H9 (cell line): ENCODE data around the gene GIMAP4. TPM values are rescaled to one million over a fixed set of nuclear protein-coding genes. Genes with fewer than 3 reads are reported as not detected.

Experiments used
- DNase-seq: peaks from one replicate; pipeline ENCODE4 v3.0.0-alpha.2; 2017
- H2AFZ ChIP-seq: one replicate; pipeline ENCODE4 v1.6.1; 2013; ENCODE audit warnings: mild to moderate bottlenecking, low read length, control low read depth, moderate library complexity
- H2AK5ac ChIP-seq: 2 replicates; pipeline ENCODE4 v1.6.1; 2013; ENCODE audit warnings: low read length, control low read depth, mixed read lengths; ENCODE audit not compliant: insufficient read length
- H2BK120ac ChIP-seq: one replicate; pipeline ENCODE4 v1.6.1; 2013; ENCODE audit warnings: low read depth, mild to moderate bottlenecking, low read length, control low read depth, inconsistent platforms; ENCODE audit not compliant: poor library complexity, severe bottlenecking
- H2BK12ac ChIP-seq: 2 replicates; pipeline ENCODE4 v1.6.1; 2013; ENCODE audit warnings: low read length, control low read depth, mixed read lengths, low read depth; ENCODE audit not compliant: insufficient read length
- H2BK15ac ChIP-seq: 2 replicates; pipeline ENCODE4 v1.6.1; 2013; ENCODE audit warnings: low read depth, low read length, control low read depth
- H2BK20ac ChIP-seq: one replicate; pipeline ENCODE4 v1.6.1; 2013; ENCODE audit warnings: low read depth, mild to moderate bottlenecking, low read length, control low read depth, inconsistent platforms; ENCODE audit not compliant: poor library complexity, severe bottlenecking
- H2BK5ac ChIP-seq: 2 replicates; pipeline ENCODE4 v1.6.1; 2013; ENCODE audit warnings: low read length, control low read depth, mixed read lengths; ENCODE audit not compliant: insufficient read length
- H3K14ac ChIP-seq: 2 replicates; pipeline ENCODE4 v1.6.1; 2013; ENCODE audit warnings: low read length, control low read depth; ENCODE audit not compliant: insufficient read depth
- H3K18ac ChIP-seq: 2 replicates; pipeline ENCODE4 v1.6.1; 2013; ENCODE audit warnings: low read depth, mild to moderate bottlenecking, mixed read lengths, low read length, control low read depth; ENCODE audit not compliant: insufficient read length
- H3K23ac ChIP-seq: 2 replicates; pipeline ENCODE4 v1.6.1; 2013; ENCODE audit warnings: low read length, control low read depth, mixed read lengths, low read depth; ENCODE audit not compliant: insufficient read length
- H3K23me2 ChIP-seq: 2 replicates; pipeline ENCODE4 v1.6.1; 2013; ENCODE audit warnings: low read depth, mild to moderate bottlenecking, mixed read lengths, low read length, control low read depth; ENCODE audit not compliant: insufficient read length, poor library complexity, severe bottlenecking
- H3K27ac ChIP-seq: 2 replicates; pipeline ENCODE4 v1.5.1; 2013; ENCODE audit warnings: low read length, control low read depth, mixed read lengths, low read depth; ENCODE audit not compliant: insufficient read length
- H3K27me3 ChIP-seq: 2 replicates; pipeline ENCODE4 v1.6.1; 2013; ENCODE audit warnings: low read length, control low read depth, inconsistent platforms; ENCODE audit not compliant: insufficient read depth
- H3K4ac ChIP-seq: 2 replicates; pipeline ENCODE4 v1.6.1; 2013; ENCODE audit warnings: low read depth, mild to moderate bottlenecking, control low read depth, inconsistent platforms, low read length, moderate library complexity
- H3K4me1 ChIP-seq: 2 replicates; pipeline ENCODE4 v1.6.1; 2013; ENCODE audit warnings: low read length, control low read depth, inconsistent platforms; ENCODE audit not compliant: insufficient read depth
- H3K4me2 ChIP-seq: 2 replicates; pipeline ENCODE4 v1.6.1; 2013; ENCODE audit warnings: low read length, control low read depth, mixed read lengths; ENCODE audit not compliant: insufficient read length, insufficient read depth
- H3K56ac ChIP-seq: 2 replicates; pipeline ENCODE4 v1.6.1; 2013; ENCODE audit warnings: low read depth, mild to moderate bottlenecking, mixed read lengths, low read length, control low read depth; ENCODE audit not compliant: insufficient read length
- H3K79me1 ChIP-seq: 2 replicates; pipeline ENCODE4 v1.6.1; 2013; ENCODE audit warnings: low read depth, mild to moderate bottlenecking, moderate library complexity, low read length, control low read depth, inconsistent platforms; ENCODE audit not compliant: insufficient read depth, poor library complexity, severe bottlenecking
- H3K79me2 ChIP-seq: 2 replicates; pipeline ENCODE4 v1.6.1; 2013; ENCODE audit warnings: low read length, control low read depth, inconsistent platforms; ENCODE audit not compliant: insufficient read depth
- H3K9ac ChIP-seq: 2 replicates; pipeline ENCODE4 v1.6.1; 2013; ENCODE audit warnings: low read length, control low read depth, mixed read lengths; ENCODE audit not compliant: insufficient read length; ENCODE audit errors: extremely low read depth
- H3K9me3 ChIP-seq: one replicate; pipeline ENCODE4 v1.6.1; 2013; ENCODE audit warnings: low read depth, low read length, inconsistent platforms; ENCODE audit not compliant: control insufficient read depth
- H3T11ph ChIP-seq: one replicate; pipeline ENCODE4 v1.6.1; 2013; ENCODE audit warnings: mild to moderate bottlenecking, low read length, control low read depth, inconsistent platforms
- H4K20me1 ChIP-seq: one replicate; pipeline ENCODE4 v1.6.1; 2013; ENCODE audit not compliant: control insufficient read depth, insufficient read length, insufficient read depth
- H4K5ac ChIP-seq: 2 replicates; pipeline ENCODE4 v1.6.1; 2013; ENCODE audit warnings: low read depth, mild to moderate bottlenecking, mixed read lengths, low read length, control low read depth; ENCODE audit not compliant: insufficient read length
- H4K8ac ChIP-seq: replicated peaks from 2 replicates; pipeline ENCODE4 v1.6.1; 2013; ENCODE audit warnings: low read length, control low read depth, mixed read lengths, low read depth; ENCODE audit not compliant: insufficient read length
- H4K91ac ChIP-seq: 2 replicates; pipeline ENCODE4 v1.6.1; 2013; ENCODE audit warnings: low read depth, mild to moderate bottlenecking, moderate library complexity, mixed read lengths, low read length, control low read depth; ENCODE audit not compliant: insufficient read length
- H3K27ac Mint-ChIP-seq, 3 experiments: 2 replicates in 2 of 3; 3 replicates in 1 of 3; pipeline ENCODE4 v1.8.0; 2020 to 2021; ENCODE audit warnings: mixed read lengths in 3 of 3, mild to moderate bottlenecking in 1 of 3, moderate library complexity in 1 of 3
- H3K27me3 Mint-ChIP-seq: 2 replicates; pipeline ENCODE4 v1.8.0; 2021; ENCODE audit warnings: low read depth, mild to moderate bottlenecking, moderate library complexity, mixed read lengths
- H3K36me3 Mint-ChIP-seq, 3 experiments: 2 replicates in 2 of 3; 3 replicates in 1 of 3; pipeline ENCODE4 v1.8.0; 2020 to 2021; ENCODE audit warnings: low read depth in 3 of 3, mixed read lengths in 3 of 3; ENCODE audit not compliant: insufficient read depth in 1 of 3
- H3K4me1 Mint-ChIP-seq, 2 experiments: 2 replicates each; pipeline ENCODE4 v1.8.0; 2020; ENCODE audit warnings: mixed read lengths in 2 of 2
- H3K4me3 Mint-ChIP-seq, 2 experiments: 2 replicates in 1 of 2; 3 replicates in 1 of 2; pipeline ENCODE4 v1.8.0; 2020 to 2021; ENCODE audit warnings: mild to moderate bottlenecking in 2 of 2, mixed read lengths in 2 of 2, moderate library complexity in 1 of 2
- H3K9me3 Mint-ChIP-seq, 2 experiments: 2 replicates in 1 of 2; 3 replicates in 1 of 2; pipeline ENCODE4 v1.8.0; 2020; ENCODE audit warnings: mild to moderate bottlenecking in 2 of 2, mixed read lengths in 2 of 2, moderate library complexity in 1 of 2
- WGBS: extraction: QIAGEN DNeasy Blood & Tissue Kit; methylation state at CpG from one replicate; pipeline ENCODE4 v1.1.7; 2013; ENCODE audit warnings: missing lambda C conversion rate, low lambda C conversion rate, mixed read lengths; ENCODE audit not compliant: insufficient read length; ENCODE audit errors: extremely low coverage; 5-methylcytosine and 5-hydroxymethylcytosine counted together
- total RNA-seq: library from RNA; stranded (reverse); gene quantifications from 2 replicates; pipeline ENCODE4 v1.2.1, GENCODE V29; 2021
- TF ChIP-seq, protein P1 (sequence below): fragments of 200-600 bp; sonication (generic); conservative IDR thresholded peaks from 3 replicates; pipeline ENCODE4 v1.8.0; 2021; ENCODE audit warnings: antibody characterized with exemption, mild to moderate bottlenecking

Gene GIMAP4
- total RNA-seq, 1 experiment from 2014 or later = not detected

- Histone ChIP-seq H3K27me3 (no peaks in the 10 kb centered on the region; the same call in 1 of the 2 replicates), H2BK15ac (no peak overlapping the region), H2BK12ac (no peak overlapping the region), H3K4me2 (no peak overlapping the region), H4K20me1 (no peaks in the 10 kb centered on the region), H3K4me1 (0 out of 2 replicates have a peak, but pooled peaks cover 4% of the 10 kb centered on the region), H2AK5ac (no peak overlapping the region), H3K27ac (no peak overlapping the region), H3K18ac (no peak overlapping the region), H3K79me2 (no peaks in the 10 kb centered on the region), H3K9me3 (no peaks in the 10 kb centered on the region), H3K9ac (no peak overlapping the region), H2BK5ac (no peak overlapping the region), H3T11ph (no peak overlapping the region), H3K79me1 (no peaks in the 10 kb centered on the region), H3K23me2 (no peaks in the 10 kb centered on the region), H2AFZ (no peak overlapping the region), H2BK120ac (no peak overlapping the region), H3K56ac (no peak overlapping the region), H4K5ac (no peak overlapping the region), H3K4ac (no peak overlapping the region), H3K14ac (no peak overlapping the region), H2BK20ac (no peak overlapping the region), H4K91ac (no peak overlapping the region), H3K23ac (no peak overlapping the region), H4K8ac (no peak overlapping the region)
- DNase-seq = no peak
- peaks cover 28 to 29% of the 10 kb centered on the region in 2 experiments for H3K4me1 Mint-ChIP-seq
- H3K36me3 Mint-ChIP-seq = no peaks in the 10 kb centered on the region; a peak in 1 of 7 replicates
- H3K4me3 Mint-ChIP-seq = no peak overlapping the region
- peaks cover 32% of the 10 kb centered on the region for H3K27me3 Mint-ChIP-seq
- H3K9me3 Mint-ChIP-seq = no peaks in the 10 kb centered on the region
- TF ChIP-seq, protein P1, sequence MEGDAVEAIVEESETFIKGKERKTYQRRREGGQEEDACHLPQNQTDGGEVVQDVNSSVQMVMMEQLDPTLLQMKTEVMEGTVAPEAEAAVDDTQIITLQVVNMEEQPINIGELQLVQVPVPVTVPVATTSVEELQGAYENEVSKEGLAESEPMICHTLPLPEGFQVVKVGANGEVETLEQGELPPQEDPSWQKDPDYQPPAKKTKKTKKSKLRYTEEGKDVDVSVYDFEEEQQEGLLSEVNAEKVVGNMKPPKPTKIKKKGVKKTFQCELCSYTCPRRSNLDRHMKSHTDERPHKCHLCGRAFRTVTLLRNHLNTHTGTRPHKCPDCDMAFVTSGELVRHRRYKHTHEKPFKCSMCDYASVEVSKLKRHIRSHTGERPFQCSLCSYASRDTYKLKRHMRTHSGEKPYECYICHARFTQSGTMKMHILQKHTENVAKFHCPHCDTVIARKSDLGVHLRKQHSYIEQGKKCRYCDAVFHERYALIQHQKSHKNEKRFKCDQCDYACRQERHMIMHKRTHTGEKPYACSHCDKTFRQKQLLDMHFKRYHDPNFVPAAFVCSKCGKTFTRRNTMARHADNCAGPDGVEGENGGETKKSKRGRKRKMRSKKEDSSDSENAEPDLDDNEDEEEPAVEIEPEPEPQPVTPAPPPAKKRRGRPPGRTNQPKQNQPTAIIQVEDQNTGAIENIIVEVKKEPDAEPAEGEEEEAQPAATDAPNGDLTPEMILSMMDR = no peak
- no peak overlapping the region for H3K27ac Mint-ChIP-seq
- no CpG with 5 or more reads among the region's 2 CpGs for WGBS
Observed at GRCh38 chr7:150519310-150519709, 47.9 kb upstream of the GIMAP4 start.
